HCT116 (cell line): ENCODE data around the gene DMGDH. TPM values are rescaled to one million over a fixed set of nuclear protein-coding genes. Genes with fewer than 3 reads are reported as not detected.

Experiments used
- ATAC-seq: fragments of 200-7000 bp; cut with Tn5 transposase; 2 replicates; pipeline ENCODE4 v1.9.1; 2020; ENCODE audit warnings: mild to moderate bottlenecking, moderate library complexity
- BruUV-seq: library from RNA; stranded (reverse); fragments of 400-500 nt; replicated peaks from 2 replicates; lab custom pipeline; 2021; lab: Mats Ljungman, UMichigan
- CTCF ChIA-PET: fragments of 300-600 bp; sonication (Branson Sonifier 250); formaldehyde crosslinking; loops from one replicate; lab custom pipeline; 2021; ENCODE audit warnings: antibody characterized with exemption; lab: Charles Lee
- POLR2A ChIA-PET: fragments of 300-600, 350-600 bp; sonication (Branson Sonifier 250); formaldehyde crosslinking; loops from one replicate; lab custom pipeline; 2021; ENCODE audit warnings: antibody characterized with exemption; lab: Charles Lee
- RAD21 ChIA-PET, 2 experiments: fragments of 300-600 bp; sonication (Branson Sonifier 250); formaldehyde crosslinking; loops; one replicate each; lab custom pipeline; 2023; ENCODE audit warnings: low total read pairs in 2 of 2; ENCODE audit not compliant: uncharacterized antibody in 2 of 2, unreplicated experiment in 2 of 2, low non-redundant PET in 1 of 2; lab: Charles Lee
- DNase-seq: peaks from one replicate; pipeline ENCODE4 v3.0.0-alpha.2; 2010; ENCODE audit warnings: low read depth, low spot score
- H2AFZ ChIP-seq: fragments of 200-600 bp; shearing (Covaris generic), sonication (generic); 2 replicates; pipeline ENCODE4 v1.6.1; 2017; ENCODE audit warnings: low read depth, mixed run types, mixed read lengths, antibody characterized with exemption, low read length; ENCODE audit not compliant: poor library complexity, severe bottlenecking
- H3K27ac ChIP-seq: 2 replicates; pipeline ENCODE4 v1.5.1; 2012; ENCODE audit warnings: low read depth, low read length
- H3K27me3 ChIP-seq: fragments of 200-600 bp; sonication (generic); 2 replicates; pipeline ENCODE4 v1.6.1; 2016; ENCODE audit warnings: mixed run types, low read length, mixed read lengths; ENCODE audit not compliant: insufficient read depth
- H3K36me3 ChIP-seq, 2 experiments: fragments of 200-500 bp in 1 of 2; fragments of 200-600 bp in 1 of 2; sonication (Bioruptor generic) in 1 of 2; sonication (generic) in 1 of 2; 2 replicates each; pipeline versions ENCODE4 v1.5.1 to v1.6.1; 2014 to 2016; ENCODE audit warnings: low read length in 2 of 2, inconsistent platforms in 1 of 2, mixed read lengths in 1 of 2, mixed run types in 1 of 2; ENCODE audit not compliant: insufficient read depth in 2 of 2, control insufficient read depth in 1 of 2
- H3K4me1 ChIP-seq, 2 experiments: fragments of 200-600 bp in 1 of 2; sonication (generic) in 1 of 2; 2 replicates each; pipeline versions ENCODE4 v1.5.1 to v1.6.1; 2012 to 2017; ENCODE audit warnings: low read length in 2 of 2, inconsistent platforms in 1 of 2, mild to moderate bottlenecking in 1 of 2, mixed read lengths in 1 of 2, mixed run types in 1 of 2, moderate library complexity in 1 of 2; ENCODE audit not compliant: insufficient read depth in 2 of 2, control insufficient read depth in 1 of 2
- H3K4me2 ChIP-seq: fragments of 200-600 bp; sonication (generic); 2 replicates; pipeline ENCODE4 v1.6.1; 2017; ENCODE audit warnings: mixed run types, low read length, mixed read lengths
- H3K4me3 ChIP-seq, 2 experiments: fragments of 200-600 bp in 1 of 2; sonication (generic) in 1 of 2; replicated peaks in 1 of 2; 2 replicates each; pipeline ENCODE4 v1.5.1; 2011 to 2016; ENCODE audit warnings: low read length in 2 of 2, control low read depth in 1 of 2, low read depth in 1 of 2, mild to moderate bottlenecking in 1 of 2, mixed read lengths in 1 of 2, mixed run types in 1 of 2
- H3K79me2 ChIP-seq: fragments of 200-600 bp; sonication (generic); 2 replicates; pipeline ENCODE4 v1.6.1; 2017; ENCODE audit warnings: mild to moderate bottlenecking, mixed run types, low read length, moderate library complexity, mixed read lengths; ENCODE audit not compliant: insufficient read depth
- H3K9ac ChIP-seq: fragments of 200-600 bp; sonication (generic); 2 replicates; pipeline ENCODE4 v1.6.1; 2016; ENCODE audit warnings: low read length, mixed read lengths
- H3K9me2 ChIP-seq: fragments of 200-600 bp; sonication (generic), shearing (Covaris generic); 2 replicates; pipeline ENCODE4 v1.6.1; 2017; ENCODE audit warnings: mixed run types, mild to moderate bottlenecking, moderate library complexity; ENCODE audit not compliant: insufficient read depth
- H3K9me3 ChIP-seq, 2 experiments: fragments of 200-500 bp in 1 of 2; fragments of 200-600 bp in 1 of 2; sonication (Bioruptor generic) in 1 of 2; sonication (generic) in 1 of 2; 2 replicates each; pipeline ENCODE4 v1.6.1; 2014 to 2017; ENCODE audit warnings: low read length in 2 of 2, mixed read lengths in 2 of 2, inconsistent platforms in 1 of 2, low read depth in 1 of 2, mild to moderate bottlenecking in 1 of 2, mixed run types in 1 of 2, moderate library complexity in 1 of 2; ENCODE audit not compliant: control insufficient read depth in 1 of 2, insufficient read depth in 1 of 2
- H4K20me1 ChIP-seq: fragments of 200-600 bp; sonication (generic), shearing (Covaris generic); 2 replicates; pipeline ENCODE4 v1.6.1; 2017; ENCODE audit warnings: mixed run types, mild to moderate bottlenecking, moderate library complexity; ENCODE audit not compliant: insufficient read depth
- CEBPB ChIP-seq: IDR thresholded peaks from 2 replicates; pipeline ENCODE4 v1.6.1; 2012; ENCODE audit warnings: low read depth
- EGR1 ChIP-seq: IDR thresholded peaks from 2 replicates; pipeline ENCODE4 v1.6.1; 2012; ENCODE audit warnings: low read depth
- EZH2phosphoT487 ChIP-seq: fragments of 200-600 bp; IDR thresholded peaks from 2 replicates; pipeline ENCODE4 v1.6.1; 2018; ENCODE audit warnings: antibody characterized with exemption, borderline replicate concordance
- JUND ChIP-seq: IDR thresholded peaks from 2 replicates; pipeline ENCODE4 v1.6.1; 2012
- TCF7L2 ChIP-seq: IDR thresholded peaks from 2 replicates; pipeline ENCODE4 v1.7.0; 2011; ENCODE audit warnings: borderline replicate concordance, inconsistent platforms; ENCODE audit not compliant: insufficient read depth, insufficient read length; ENCODE audit errors: extremely low read depth
- ZBTB33 ChIP-seq: IDR thresholded peaks from 2 replicates; pipeline ENCODE4 v1.6.1; 2011; ENCODE audit warnings: mild to moderate bottlenecking, low read length, moderate library complexity; ENCODE audit not compliant: insufficient replicate concordance; ENCODE audit errors: extremely low read depth
- ZFX ChIP-seq: fragments of 450-650 bp; IDR thresholded peaks from 2 replicates; pipeline ENCODE4 v1.6.1; 2017
- intact Hi-C: fragments of 100-400 bp; cut with micrococcal nuclease; formaldehyde crosslinking; loops from 2 replicates; pipeline ENCODE4 v1.10.0; 2022
- total RNA-seq: library from RNA; stranded (reverse); gene quantifications from one replicate; pipeline ENCODE4 v1.2.1, GENCODE V29; 2021; ENCODE audit not compliant: unreplicated experiment
- TF ChIP-seq, protein P1 (sequence below): IDR thresholded peaks from 2 replicates; pipeline ENCODE4 v1.6.1; 2012; ENCODE audit warnings: low read depth

The DMGDH gene
- total RNA-seq, 1 experiment from 2014 or later = 2.3 TPM

DNA sequence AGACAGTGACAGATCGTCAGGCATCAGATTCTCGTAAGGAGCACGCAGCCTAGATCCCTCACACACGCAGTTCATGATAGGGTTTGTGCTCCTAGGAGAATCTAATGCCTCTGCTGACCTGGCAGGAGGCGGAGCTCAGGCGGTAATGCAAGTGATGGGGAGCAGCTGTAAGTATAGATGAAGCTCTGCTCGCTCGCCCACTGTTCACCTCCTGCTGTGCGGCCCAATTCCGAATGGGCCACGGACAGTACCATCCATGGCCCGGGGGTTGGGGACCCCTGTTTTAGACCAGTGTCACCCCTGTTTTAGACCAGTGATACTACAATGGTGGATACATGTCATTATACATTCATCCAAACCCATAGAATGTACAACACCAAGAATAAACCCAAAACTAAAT is 80.4 kb downstream of the DMGDH start:
- CTCF ChIA-PET = no interaction called here
- TF ChIP-seq, protein P1, sequence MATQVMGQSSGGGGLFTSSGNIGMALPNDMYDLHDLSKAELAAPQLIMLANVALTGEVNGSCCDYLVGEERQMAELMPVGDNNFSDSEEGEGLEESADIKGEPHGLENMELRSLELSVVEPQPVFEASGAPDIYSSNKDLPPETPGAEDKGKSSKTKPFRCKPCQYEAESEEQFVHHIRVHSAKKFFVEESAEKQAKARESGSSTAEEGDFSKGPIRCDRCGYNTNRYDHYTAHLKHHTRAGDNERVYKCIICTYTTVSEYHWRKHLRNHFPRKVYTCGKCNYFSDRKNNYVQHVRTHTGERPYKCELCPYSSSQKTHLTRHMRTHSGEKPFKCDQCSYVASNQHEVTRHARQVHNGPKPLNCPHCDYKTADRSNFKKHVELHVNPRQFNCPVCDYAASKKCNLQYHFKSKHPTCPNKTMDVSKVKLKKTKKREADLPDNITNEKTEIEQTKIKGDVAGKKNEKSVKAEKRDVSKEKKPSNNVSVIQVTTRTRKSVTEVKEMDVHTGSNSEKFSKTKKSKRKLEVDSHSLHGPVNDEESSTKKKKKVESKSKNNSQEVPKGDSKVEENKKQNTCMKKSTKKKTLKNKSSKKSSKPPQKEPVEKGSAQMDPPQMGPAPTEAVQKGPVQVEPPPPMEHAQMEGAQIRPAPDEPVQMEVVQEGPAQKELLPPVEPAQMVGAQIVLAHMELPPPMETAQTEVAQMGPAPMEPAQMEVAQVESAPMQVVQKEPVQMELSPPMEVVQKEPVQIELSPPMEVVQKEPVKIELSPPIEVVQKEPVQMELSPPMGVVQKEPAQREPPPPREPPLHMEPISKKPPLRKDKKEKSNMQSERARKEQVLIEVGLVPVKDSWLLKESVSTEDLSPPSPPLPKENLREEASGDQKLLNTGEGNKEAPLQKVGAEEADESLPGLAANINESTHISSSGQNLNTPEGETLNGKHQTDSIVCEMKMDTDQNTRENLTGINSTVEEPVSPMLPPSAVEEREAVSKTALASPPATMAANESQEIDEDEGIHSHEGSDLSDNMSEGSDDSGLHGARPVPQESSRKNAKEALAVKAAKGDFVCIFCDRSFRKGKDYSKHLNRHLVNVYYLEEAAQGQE = no peak
- no peak for TF ChIP-seq CEBPB
- TF ChIP-seq JUND = no peak
- no peak for TF ChIP-seq ZFX
- TF ChIP-seq EGR1 = no peak
- TF ChIP-seq, all 23 proteins: peak for 0
- Histone ChIP-seq H3K4me1 (peaks cover 8 to 16% of the 10 kb centered on the region in 2 experiments), H3K36me3 (no peaks in the 10 kb centered on the region), H3K79me2 (no peaks in the 10 kb centered on the region), H3K4me3 (no peak overlapping the region), H4K20me1 (no peaks in the 10 kb centered on the region), H3K9me2 (no peaks in the 10 kb centered on the region), H3K9me3 (no peaks in the 10 kb centered on the region), H3K9ac (no peak overlapping the region), H2AFZ (no peak overlapping the region), H3K27me3 (no peaks in the 10 kb centered on the region), H3K4me2 (no peak overlapping the region), H3K27ac (no peak overlapping the region)
- intact Hi-C loops = no loop called here
- no TSS peak for BruUV-seq
- DNase-seq (no peak), ATAC-seq (no peak)
- RAD21 ChIA-PET = no interaction called here
- POLR2A ChIA-PET = no interaction called here

- H2AFZ ChIP-seq = peak overlapping the region; percentile 70
- BruUV-seq = TSS peak; percentile 56
Measured at GRCh38 chr5:78985725-78986223, 83.7 kb downstream of the DMGDH start.

More at GRCh38 chr5:78985725-78986223, 83.7 kb downstream of the DMGDH start:
- Histone ChIP-seq H3K4me1 (peaks cover 13 to 29% of the 10 kb centered on the region in 2 experiments), H3K27ac (peak overlapping the region; percentile 90; the same call in 1 of the 2 replicates), H3K79me2 (no peaks in the 10 kb centered on the region), H3K9ac (peak overlapping the region; percentile 64), H3K27me3 (no peaks in the 10 kb centered on the region), H3K4me3 (peak overlapping the region; percentile 48 to 66), H3K9me3 (no peaks in the 10 kb centered on the region), H3K9me2 (no peaks in the 10 kb centered on the region), H3K36me3 (no peaks in the 10 kb centered on the region), H3K4me2 (peak overlapping the region; percentile 94), H4K20me1 (no peaks in the 10 kb centered on the region)
- ChIA-PET POLR2A (interaction anchor here (0.6 kb wide), 1 partner anchor 204 kb away, joined by 6 read pairs; no protein-coding TSS in a partner anchor), RAD21 (no interaction called here), CTCF (interaction anchor here (1.0 to 3.7 kb wide), 3 partner anchors 33 to 86 kb away, joined by 3 to 17 read pairs (median 4); no protein-coding TSS in a partner anchor)
- no peak for DNase-seq
- intact Hi-C loops = loop anchor here (2.0 kb wide), 1 partner anchor 147 kb away; no protein-coding TSS in a partner anchor
- no peak for TF ChIP-seq EZH2phosphoT487
- no peak for TF ChIP-seq ZBTB33
- peak; percentile 66 for TF ChIP-seq TCF7L2
- TF ChIP-seq CEBPB = no peak
- no peak for TF ChIP-seq JUND
- peak; percentile 13; the same call in 1 of the 2 replicates for ATAC-seq
